ENCODE data around the gene CPO. TPM values are rescaled to one million over a fixed set of nuclear protein-coding genes. Genes with fewer than 3 reads are reported as not detected.
A peak's percentile ranks its signal among the peaks of the same experiment; 100 is the strongest.
"Not testable (repeated sequence)": the region's sequence is repeated elsewhere in the genome, so short reads cannot be mapped to it uniquely, and the experiment has no call there.

Gene CPO
- total and polyA plus RNA-seq, 4 donors = 0.51 to 0.69 (median 0.58) TPM; not detected in 1

GRCh38 chr2:206936843-206937230 lies 2.5 kb upstream of the CPO start:
- ATAC-seq (ENCODE audit: low FRiP score) = no peak
- DNase-seq = no peak
- no peaks in the 10 kb centered on the region for H3K4me1 ChIP-seq (ENCODE audit: control insufficient read depth in 1 of 2, insufficient read depth in 2 of 2, low read length in 2 of 2)
- no peaks in the 10 kb centered on the region for H3K36me3 ChIP-seq (ENCODE audit: control insufficient read depth in 1 of 2, insufficient read depth in 2 of 2, low read length in 1 of 2)
- no peaks in the 10 kb centered on the region for H3K9me3 ChIP-seq (ENCODE audit: control insufficient read depth, low read length)
- no peak overlapping the region for H3K4me3 ChIP-seq (ENCODE audit: low read length in 2 of 2)
- intact Hi-C loops (cut with DNase I) = no loop called here
- H3K27ac ChIP-seq (ENCODE audit: low read depth in 1 of 2, low read length in 2 of 2) = no peak overlapping the region
- 4 to 7% methylated on average over 2 of the region's 2 CpGs for WGBS, 2 donors
- no peaks in the 10 kb centered on the region for H3K27me3 ChIP-seq (ENCODE audit: control insufficient read depth in 1 of 2, insufficient read depth in 2 of 2, low read length in 1 of 2)

GRCh38 chr2:206937555-206937954 lies 1.8 kb upstream of the CPO start:
- Histone ChIP-seq H3K27ac (ENCODE audit: low read depth in 1 of 2, low read length in 2 of 2) (no peak overlapping the region), H3K4me3 (ENCODE audit: low read length in 2 of 2) (no peak overlapping the region), H3K4me1 (ENCODE audit: control insufficient read depth in 1 of 2, insufficient read depth in 2 of 2, low read length in 2 of 2) (no peaks in the 10 kb centered on the region), H3K36me3 (ENCODE audit: control insufficient read depth in 1 of 2, insufficient read depth in 2 of 2, low read length in 1 of 2) (no peaks in the 10 kb centered on the region), H3K9me3 (ENCODE audit: control insufficient read depth, low read length) (no peaks in the 10 kb centered on the region), H3K27me3 (ENCODE audit: control insufficient read depth in 1 of 2, insufficient read depth in 2 of 2, low read length in 1 of 2) (no peaks in the 10 kb centered on the region)
- whole genome bisulfite sequencing, 2 donors = 86 to 89% methylated on average over 6 of the region's 6 CpGs
- intact Hi-C loops (cut with DNase I) = no loop called here
- ATAC-seq (ENCODE audit: low FRiP score) (no peak), DNase-seq (no peak)

GRCh38 chr2:206940546-206940945 lies 1.2 kb downstream of the CPO start:
- H3K4me3 ChIP-seq (ENCODE audit: low read length in 2 of 2) = no peak overlapping the region
- no peak overlapping the region for H3K27ac ChIP-seq (ENCODE audit: low read depth in 1 of 2, low read length in 2 of 2)
- H3K4me1 ChIP-seq (ENCODE audit: control insufficient read depth in 1 of 2, insufficient read depth in 2 of 2, low read length in 2 of 2) = no peaks in the 10 kb centered on the region
- H3K9me3 ChIP-seq (ENCODE audit: control insufficient read depth, low read length) = no peaks in the 10 kb centered on the region
- H3K36me3 ChIP-seq (ENCODE audit: control insufficient read depth in 1 of 2, insufficient read depth in 2 of 2, low read length in 1 of 2) = no peaks in the 10 kb centered on the region
- ATAC-seq (ENCODE audit: low FRiP score) (no peak), DNase-seq (no peak)
- H3K27me3 ChIP-seq (ENCODE audit: control insufficient read depth in 1 of 2, insufficient read depth in 2 of 2, low read length in 1 of 2) = no peaks in the 10 kb centered on the region
- intact Hi-C loops (cut with DNase I) = no loop called here

- ATAC-seq (ENCODE audit: low FRiP score) (no peak), DNase-seq (no peak)
- intact Hi-C loops (cut with DNase I) = no loop called here
- no peaks in the 10 kb centered on the region for H3K36me3 ChIP-seq (ENCODE audit: control insufficient read depth in 1 of 2, insufficient read depth in 2 of 2, low read length in 1 of 2)
- H3K27ac ChIP-seq (ENCODE audit: low read depth in 1 of 2, low read length in 2 of 2) = no peak overlapping the region
- H3K27me3 ChIP-seq (ENCODE audit: control insufficient read depth in 1 of 2, insufficient read depth in 2 of 2, low read length in 1 of 2) = no peaks in the 10 kb centered on the region
- H3K4me3 ChIP-seq (ENCODE audit: low read length in 2 of 2) = no peak overlapping the region
- no peaks in the 10 kb centered on the region for H3K9me3 ChIP-seq (ENCODE audit: control insufficient read depth, low read length)
- 57 to 68% methylated on average over 2 of the region's 2 CpGs for WGBS, 2 donors
- no peaks in the 10 kb centered on the region for H3K4me1 ChIP-seq (ENCODE audit: control insufficient read depth in 1 of 2, insufficient read depth in 2 of 2, low read length in 2 of 2)
Observed at GRCh38 chr2:206942592-206943478, 3.5 kb downstream of the CPO start.

- H3K4me3 ChIP-seq (ENCODE audit: low read length in 2 of 2); H3K4me1 ChIP-seq (ENCODE audit: control insufficient read depth in 1 of 2, insufficient read depth in 2 of 2, low read length in 2 of 2); H3K9me3 ChIP-seq (ENCODE audit: control insufficient read depth, low read length); H3K27me3 ChIP-seq (ENCODE audit: control insufficient read depth in 1 of 2, insufficient read depth in 2 of 2, low read length in 1 of 2); ATAC-seq (ENCODE audit: low FRiP score); DNase-seq; H3K36me3 ChIP-seq (ENCODE audit: control insufficient read depth in 1 of 2, insufficient read depth in 2 of 2, low read length in 1 of 2); intact Hi-C loops (cut with DNase I); H3K27ac ChIP-seq (ENCODE audit: low read depth in 1 of 2, low read length in 2 of 2): not testable (repeated sequence)
- WGBS, 2 donors = 96 to 98% methylated on average over 2 of the region's 2 CpGs
Observed at GRCh38 chr2:206953404-206953803, 14.1 kb downstream of the CPO start.

- no peak for DNase-seq
- no peak for ATAC-seq (ENCODE audit: low FRiP score)
- Histone ChIP-seq H3K27me3 (ENCODE audit: control insufficient read depth in 1 of 2, insufficient read depth in 2 of 2, low read length in 1 of 2) (no peaks in the 10 kb centered on the region), H3K27ac (ENCODE audit: low read depth in 1 of 2, low read length in 2 of 2) (no peak overlapping the region), H3K36me3 (ENCODE audit: control insufficient read depth in 1 of 2, insufficient read depth in 2 of 2, low read length in 1 of 2) (no peaks in the 10 kb centered on the region), H3K4me1 (ENCODE audit: control insufficient read depth in 1 of 2, insufficient read depth in 2 of 2, low read length in 2 of 2) (no peaks in the 10 kb centered on the region), H3K4me3 (ENCODE audit: low read length in 2 of 2) (no peak overlapping the region), H3K9me3 (ENCODE audit: control insufficient read depth, low read length) (no peaks in the 10 kb centered on the region)
- intact Hi-C loops (cut with DNase I) = no loop called here
Observed at GRCh38 chr2:206955253-206955652, 15.9 kb downstream of the CPO start.

- H3K9me3 ChIP-seq (ENCODE audit: control insufficient read depth, low read length) = no peaks in the 10 kb centered on the region
- no peak overlapping the region for H3K27ac ChIP-seq (ENCODE audit: low read depth in 1 of 2, low read length in 2 of 2)
- no peak overlapping the region for H3K4me3 ChIP-seq (ENCODE audit: low read length in 2 of 2)
- 91 to 92% methylated on average over 3 of the region's 3 CpGs for WGBS, 2 donors
- H3K27me3 ChIP-seq (ENCODE audit: control insufficient read depth in 1 of 2, insufficient read depth in 2 of 2, low read length in 1 of 2) = no peaks in the 10 kb centered on the region
- intact Hi-C loops (cut with DNase I) = no loop called here
- DNase-seq (no peak), ATAC-seq (ENCODE audit: low FRiP score) (no peak)
- no peaks in the 10 kb centered on the region for H3K36me3 ChIP-seq (ENCODE audit: control insufficient read depth in 1 of 2, insufficient read depth in 2 of 2, low read length in 1 of 2)
- H3K4me1 ChIP-seq (ENCODE audit: control insufficient read depth in 1 of 2, insufficient read depth in 2 of 2, low read length in 2 of 2) = no peaks in the 10 kb centered on the region
Observed at GRCh38 chr2:206958261-206958660, 18.9 kb downstream of the CPO start.

GRCh38 chr2:206962966-206963365 lies 23.6 kb downstream of the CPO start:
- Histone ChIP-seq H3K4me3 (ENCODE audit: low read length in 2 of 2) (peak overlapping the region; percentile 9 to 59), H3K27me3 (ENCODE audit: control insufficient read depth in 1 of 2, insufficient read depth in 2 of 2, low read length in 1 of 2) (no peaks in the 10 kb centered on the region), H3K9me3 (ENCODE audit: control insufficient read depth, low read length) (no peaks in the 10 kb centered on the region), H3K4me1 (ENCODE audit: control insufficient read depth in 1 of 2, insufficient read depth in 2 of 2, low read length in 2 of 2) (peaks cover 7 to 12% of the 10 kb centered on the region in 2 donors), H3K27ac (ENCODE audit: low read depth in 1 of 2, low read length in 2 of 2) (peak overlapping the region in 1 of 2 donors; percentile 27), H3K36me3 (ENCODE audit: control insufficient read depth in 1 of 2, insufficient read depth in 2 of 2, low read length in 1 of 2) (no peaks in the 10 kb centered on the region)
- intact Hi-C loops (cut with DNase I) = no loop called here
- ATAC-seq (ENCODE audit: low FRiP score) = no peak
- no peak for DNase-seq
- WGBS, 2 donors = 3 to 7% methylated on average over 4 of the region's 4 CpGs

All from aorta (tissue), 5 donors.